GM21526 (cell line): ENCODE data around the gene ASZ1.
"Not testable (repeated sequence)": the region's sequence is repeated elsewhere in the genome, so short reads cannot be mapped to it uniquely, and the experiment has no call there.

Experiments
- ATAC-seq: cut with Tn5 transposase; IDR thresholded peaks from one replicate; pipeline ENCODE4 v1.9.1; 2021; ENCODE audit warnings: moderate library complexity; ENCODE audit not compliant: unreplicated experiment, low FRiP score

The ASZ1 gene, protein sequence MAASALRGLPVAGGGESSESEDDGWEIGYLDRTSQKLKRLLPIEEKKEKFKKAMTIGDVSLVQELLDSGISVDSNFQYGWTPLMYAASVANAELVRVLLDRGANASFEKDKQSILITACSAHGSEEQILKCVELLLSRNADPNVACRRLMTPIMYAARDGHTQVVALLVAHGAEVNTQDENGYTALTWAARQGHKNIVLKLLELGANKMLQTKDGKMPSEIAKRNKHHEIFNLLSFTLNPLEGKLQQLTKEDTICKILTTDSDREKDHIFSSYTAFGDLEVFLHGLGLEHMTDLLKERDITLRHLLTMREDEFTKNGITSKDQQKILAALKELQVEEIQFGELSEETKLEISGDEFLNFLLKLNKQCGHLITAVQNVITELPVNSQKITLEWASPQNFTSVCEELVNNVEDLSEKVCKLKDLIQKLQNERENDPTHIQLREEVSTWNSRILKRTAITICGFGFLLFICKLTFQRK

DNA sequence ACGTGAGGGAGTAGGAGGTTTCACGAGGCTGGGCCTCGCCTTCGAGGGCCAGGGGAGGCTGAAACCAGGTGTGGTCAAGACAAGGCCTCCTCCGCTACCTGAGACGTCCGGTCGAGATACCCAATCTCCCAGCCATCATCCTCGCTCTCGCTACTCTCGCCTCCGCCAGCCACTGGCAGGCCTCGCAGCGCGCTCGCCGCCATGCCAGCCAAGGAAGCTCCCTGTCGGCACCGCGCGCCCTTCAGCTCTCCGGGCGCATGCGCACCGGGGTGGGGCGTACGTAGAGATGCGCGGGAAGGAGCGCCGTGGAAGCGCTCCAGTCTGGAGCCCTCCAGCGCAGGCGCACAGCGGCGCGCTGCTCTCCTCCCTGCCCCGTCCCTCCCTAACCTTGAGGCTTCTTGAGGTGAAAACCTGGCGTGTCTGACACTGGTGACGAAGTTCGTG lies at the start of gene ASZ1:
TSS of gene ASZ1 (minus strand) at position 236 of the 444 bp plus-strand sequence. CDS start at position 203, 33 bp downstream.
- ATAC-seq, result no peak

DNA sequence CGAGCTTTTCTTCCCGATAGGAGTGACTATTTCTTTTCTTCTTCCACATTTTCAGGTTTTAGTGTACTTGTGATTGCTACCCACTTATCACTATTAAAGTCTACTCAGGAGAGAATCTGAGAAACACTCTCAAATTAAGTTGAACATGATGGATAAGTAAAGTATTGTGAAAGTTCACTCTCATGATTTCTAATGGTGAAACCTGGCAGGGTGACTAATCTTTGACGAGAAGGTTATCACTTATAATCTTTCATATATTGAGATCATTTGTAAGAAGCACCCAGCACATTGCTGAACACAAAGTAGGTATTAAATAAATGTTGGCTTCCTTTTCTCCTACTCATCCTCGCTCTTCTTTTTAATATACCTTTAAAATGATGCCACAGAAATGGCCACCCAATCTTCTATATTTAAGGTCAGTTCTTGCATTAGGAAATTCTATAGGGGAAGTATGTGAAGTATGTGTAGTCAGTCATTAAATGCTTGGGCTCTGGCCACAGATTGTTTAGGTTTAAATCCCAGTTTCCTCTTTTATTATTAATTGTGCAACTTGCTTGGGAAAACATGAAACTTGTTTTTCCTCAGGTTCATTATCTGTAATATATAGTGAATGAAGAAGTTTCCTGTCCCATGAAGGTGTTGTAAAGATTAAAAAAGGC lies 49.4 kb upstream of the ASZ1 start:
- ATAC-seq, result no peak

DNA sequence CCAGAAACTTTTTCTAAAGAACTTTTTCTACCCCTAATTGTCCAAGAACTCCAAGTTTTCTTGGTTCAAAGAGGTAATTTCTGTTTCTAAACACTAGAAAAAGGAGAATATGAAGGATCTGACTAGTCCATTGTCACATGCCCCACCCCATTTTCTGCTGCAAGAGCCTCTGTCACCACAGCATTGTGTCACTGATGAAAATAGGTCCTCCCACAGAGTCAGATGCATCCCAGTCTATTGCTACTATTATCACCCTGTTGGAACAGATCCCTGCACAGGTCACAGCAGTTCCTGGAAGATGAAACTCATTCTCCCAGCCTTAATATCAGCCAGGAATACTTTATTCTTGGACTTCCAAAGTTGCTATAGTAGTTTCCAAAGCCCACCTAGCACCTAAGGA lies 45.0 kb upstream of the ASZ1 start:
- ATAC-seq, result no peak

DNA sequence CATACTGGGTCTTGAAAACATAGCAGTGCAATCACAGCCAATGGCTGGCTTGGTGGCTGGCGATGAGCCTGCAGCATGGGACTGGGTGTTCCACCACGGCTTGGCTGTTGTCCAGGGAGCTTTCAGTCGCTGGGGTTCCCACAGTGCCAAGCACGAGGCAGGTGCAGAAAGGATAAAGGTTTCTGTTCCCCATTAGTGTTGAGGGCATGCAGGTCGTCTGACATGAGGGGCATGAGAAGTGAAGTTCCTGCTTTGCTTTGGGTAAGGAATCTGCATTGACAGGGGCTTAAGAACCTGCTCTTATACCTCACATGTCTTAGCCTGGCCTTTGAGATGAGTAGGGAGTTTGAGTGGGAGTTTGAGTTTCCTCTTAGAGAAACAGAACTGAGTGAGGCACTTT lies 43.5 kb upstream of the ASZ1 start:
- ATAC-seq, result peak; percentile 52

DNA sequence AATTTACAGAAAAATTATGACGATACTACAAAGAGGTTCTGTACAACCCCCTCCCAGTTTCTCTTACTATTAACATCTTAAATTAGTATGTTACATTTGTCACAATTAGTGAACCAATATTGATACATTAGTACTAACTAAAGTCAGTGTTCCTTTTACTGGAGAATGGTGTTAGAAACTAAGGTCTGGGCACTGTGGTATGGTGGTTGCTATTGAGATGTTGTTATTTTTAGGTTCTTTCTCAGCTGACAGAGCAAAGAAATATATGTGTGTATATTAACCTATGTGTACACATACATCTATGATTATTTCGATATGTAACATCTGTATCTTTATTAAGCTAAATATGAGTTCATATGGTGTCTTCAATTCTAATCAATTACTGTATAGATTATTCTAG lies 40.9 kb upstream of the ASZ1 start:
- ATAC-seq, result no peak

DNA sequence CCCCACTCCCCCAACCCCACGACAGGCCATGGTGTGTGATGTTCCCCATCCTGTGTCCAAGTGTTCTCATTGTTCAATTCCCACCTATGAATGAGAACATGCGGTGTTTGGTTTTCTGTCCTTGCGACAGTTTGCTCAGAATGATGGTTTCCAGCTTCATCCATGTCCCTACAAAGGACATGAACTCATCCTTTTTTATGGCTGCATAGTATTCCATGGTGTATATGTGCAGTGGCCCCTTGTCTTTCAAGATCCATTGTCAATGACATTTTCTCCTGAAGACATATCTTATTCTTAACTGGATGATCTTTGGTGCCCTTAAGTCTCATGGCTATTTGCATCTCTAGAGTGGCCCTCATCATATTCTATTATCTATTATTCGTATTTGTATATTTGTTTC lies 33.5 kb upstream of the ASZ1 start:
- not testable (repeated sequence) for ATAC-seq

DNA sequence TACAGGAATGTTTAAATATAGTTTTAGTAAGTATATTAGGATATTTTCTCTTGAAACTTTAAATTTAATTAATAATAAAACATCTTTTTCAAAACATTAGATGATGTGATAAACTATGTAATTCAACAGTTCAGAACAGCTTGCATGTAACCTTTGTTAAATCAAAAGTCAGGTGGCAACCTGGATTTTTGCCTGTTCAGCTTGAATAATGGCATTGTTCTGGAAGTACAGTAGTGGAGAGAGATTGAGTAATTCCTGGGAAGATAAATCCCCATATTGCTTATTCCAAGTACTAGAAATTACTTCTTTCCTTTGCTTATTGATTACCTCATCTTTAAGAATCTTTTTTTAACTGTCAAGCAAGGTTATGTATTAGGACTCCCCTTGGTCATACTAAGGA lies 32.4 kb upstream of the ASZ1 start:
- ATAC-seq, result no peak

DNA sequence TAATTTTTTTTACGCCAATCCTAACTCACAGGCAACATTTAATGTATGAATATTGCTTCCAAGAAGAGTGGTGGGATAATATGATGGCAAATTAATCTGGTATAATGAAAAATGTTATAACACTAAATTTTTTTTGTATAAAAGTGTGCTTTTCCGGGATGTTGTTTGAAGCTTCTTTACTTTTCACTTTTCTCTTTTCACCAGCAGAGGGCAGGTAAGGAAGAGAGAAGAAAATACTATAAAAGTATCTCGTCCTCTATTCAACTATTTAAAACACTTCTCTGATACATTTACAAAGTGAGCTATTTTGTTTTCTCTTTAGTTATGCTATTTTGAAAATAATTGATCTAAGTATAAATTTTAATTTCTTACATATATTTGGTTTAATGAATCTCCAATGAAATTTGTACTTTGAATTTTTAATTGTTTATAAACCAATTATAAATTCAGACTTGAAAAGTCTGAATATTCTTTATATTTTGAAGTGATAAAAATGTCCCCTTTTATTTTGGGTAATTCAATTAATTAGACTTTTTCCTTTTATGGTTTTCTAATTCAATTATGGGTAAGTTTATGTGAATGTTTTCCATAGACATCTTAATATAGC lies 31.8 kb upstream of the ASZ1 start:
- ATAC-seq, result no peak

DNA sequence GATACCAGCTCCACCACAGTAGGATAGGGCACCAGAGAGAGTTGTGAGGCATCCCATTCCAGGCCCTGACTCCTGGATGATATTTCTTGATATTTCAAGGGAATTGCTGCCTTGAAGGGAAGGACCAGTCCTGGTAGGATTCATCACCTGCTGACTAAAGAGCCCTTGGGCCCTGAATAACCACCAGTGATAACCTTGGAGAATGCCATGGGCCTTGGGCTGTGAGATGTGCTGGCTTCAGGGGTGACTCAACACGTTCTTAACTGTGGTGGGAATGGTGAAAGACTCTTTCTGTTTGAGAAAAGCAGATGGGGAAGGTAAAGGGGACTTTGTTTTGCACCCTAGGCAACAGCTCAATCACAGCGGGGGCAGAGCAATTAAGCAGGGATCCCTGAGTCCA lies 21.4 kb upstream of the ASZ1 start:
- ATAC-seq, result no peak

DNA sequence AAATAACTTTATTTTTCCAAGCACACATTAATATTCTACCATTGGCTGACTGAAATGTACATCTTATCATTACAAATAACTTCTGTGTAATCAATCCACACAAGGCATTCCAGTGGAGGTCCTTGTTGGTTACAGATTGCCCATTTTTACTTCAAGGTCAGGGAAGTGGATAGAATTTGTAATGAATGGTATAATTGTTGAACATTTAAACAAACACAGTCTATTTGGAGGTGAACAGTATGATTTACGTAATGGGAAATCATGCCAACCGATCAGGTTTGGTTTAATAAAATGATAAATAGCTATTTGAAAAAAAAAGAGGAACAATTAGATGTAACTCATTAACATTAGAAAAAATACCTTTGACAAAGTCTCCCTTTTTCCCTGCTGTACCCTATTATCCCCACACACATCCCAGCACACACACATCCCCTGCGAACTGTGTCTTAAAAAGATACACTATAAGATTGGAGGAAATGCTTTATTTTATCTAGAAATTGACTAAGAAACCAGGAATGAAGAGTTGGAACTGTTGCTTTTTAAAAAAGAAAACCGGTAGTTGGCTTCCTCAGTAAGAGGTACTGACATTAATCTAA lies 19.0 kb upstream of the ASZ1 start:
- ATAC-seq, result no peak

DNA sequence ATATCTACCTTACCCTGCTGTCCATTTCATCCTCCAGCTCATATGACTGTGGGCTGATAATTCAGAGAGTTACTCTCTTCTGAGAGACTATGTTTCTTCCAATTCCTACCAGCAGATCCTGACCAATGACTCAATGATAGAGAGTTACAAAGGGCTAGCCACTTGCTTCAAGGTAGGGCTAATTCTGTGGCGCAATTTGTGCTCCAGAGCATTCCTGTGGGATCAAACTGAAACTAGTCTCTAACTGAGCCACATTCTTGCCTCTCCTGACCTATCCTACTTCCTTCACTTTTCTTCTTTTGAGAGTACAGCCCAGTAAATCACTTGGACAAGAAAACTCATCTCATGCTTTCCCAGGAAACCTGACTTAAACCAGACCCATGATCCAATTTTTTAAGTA lies 17.9 kb upstream of the ASZ1 start:
- no peak for ATAC-seq

DNA sequence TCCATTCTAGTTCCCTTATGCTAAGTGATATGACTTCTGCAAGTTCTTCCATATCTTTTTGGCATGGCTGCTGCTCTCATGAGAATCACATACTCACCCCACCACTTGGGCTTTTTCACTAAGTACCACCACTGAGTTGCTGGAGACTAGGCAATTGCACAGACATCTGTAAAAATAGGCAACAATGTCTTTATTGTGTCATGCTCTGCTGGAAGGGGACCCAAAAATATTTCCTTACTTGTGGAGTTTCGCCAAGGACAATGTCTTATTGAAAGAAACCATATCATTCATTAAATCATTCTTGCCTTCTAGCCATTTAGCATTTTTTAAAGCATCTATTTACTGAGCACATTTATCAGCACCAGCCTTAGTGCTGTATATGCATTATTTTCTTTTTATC lies 17.4 kb upstream of the ASZ1 start:
- ATAC-seq, result no peak

DNA sequence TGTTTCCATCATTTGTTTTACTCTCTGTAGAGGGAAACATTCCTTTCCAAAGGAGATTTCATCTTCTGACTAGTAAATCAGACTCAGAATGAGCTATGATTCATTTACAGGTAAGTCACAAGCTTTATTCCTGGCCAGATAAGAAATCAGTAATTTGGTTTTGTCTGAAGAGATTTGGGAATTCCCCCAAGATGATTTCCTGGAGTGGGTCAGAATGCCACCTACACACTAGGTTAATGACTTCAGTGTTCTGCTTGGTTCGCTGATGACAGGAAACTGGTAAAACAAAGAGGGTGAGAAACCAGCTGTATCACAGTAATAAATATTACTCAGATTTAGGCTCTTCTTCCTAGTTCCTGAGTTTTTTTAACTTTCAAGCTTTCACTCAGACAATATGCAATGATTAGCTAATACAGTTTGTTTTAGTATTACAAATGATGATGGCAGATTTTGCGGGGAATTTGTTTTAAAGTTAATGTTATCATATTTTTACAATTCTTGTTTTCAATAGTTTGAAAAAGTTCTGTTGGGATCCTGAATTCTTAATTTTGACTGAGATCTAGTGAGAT lies 8.3 kb upstream of the ASZ1 start:
- ATAC-seq, result peak; percentile 90

DNA sequence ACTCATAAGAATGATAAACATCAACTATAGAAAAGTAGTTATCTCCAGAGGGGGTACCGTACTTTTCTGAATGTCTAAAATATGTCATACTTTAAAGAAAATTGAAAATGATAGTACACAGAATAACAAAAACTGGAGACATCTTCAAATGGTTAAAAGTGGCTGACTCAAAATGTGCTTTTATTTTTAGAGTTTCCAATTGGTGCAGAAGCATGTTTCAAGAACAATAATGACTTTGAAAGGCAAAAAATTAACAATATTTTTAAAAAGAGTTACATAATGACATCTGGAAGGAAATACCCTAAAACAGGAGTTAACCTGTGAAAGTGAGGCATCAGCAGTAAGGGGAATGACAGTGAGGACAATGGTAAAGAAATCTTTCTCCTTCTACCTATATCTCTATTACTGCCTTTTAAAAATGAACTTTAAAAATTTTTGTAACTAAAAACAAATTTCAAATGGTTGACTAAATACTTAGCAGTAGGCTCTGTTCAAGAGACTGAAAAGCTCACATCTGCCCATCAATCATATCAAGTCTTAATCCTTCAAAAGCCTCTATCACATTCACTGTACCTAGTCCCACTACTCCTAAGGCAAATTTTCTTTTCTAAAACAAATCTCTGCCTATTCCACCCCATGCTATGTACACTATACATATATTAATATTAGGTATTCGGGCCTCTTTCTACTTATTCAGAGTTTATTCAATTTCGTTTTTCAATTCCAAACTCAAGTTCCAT lies 3.0 kb downstream of the ASZ1 start:
- ATAC-seq, result peak; percentile 62

DNA sequence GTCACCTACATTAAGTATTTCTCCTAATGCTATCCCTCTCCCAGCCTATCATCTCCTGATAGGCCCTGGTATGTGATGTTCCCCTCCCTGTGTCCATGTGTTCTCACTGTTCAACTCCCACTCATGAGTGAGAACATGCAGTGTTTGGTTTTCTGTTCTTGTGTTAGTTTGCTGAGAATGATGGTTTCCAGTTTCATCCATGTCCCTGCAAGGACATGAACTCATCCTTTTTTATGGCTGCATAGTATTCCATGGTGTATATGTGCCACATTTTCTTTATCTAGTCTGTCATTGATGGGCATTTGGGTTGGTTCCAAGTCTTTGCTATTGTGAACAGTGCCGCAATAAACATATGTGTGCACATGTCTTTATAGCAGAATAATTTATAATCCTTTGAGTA lies 12.7 kb downstream of the ASZ1 start:
- not testable (repeated sequence) for ATAC-seq

DNA sequence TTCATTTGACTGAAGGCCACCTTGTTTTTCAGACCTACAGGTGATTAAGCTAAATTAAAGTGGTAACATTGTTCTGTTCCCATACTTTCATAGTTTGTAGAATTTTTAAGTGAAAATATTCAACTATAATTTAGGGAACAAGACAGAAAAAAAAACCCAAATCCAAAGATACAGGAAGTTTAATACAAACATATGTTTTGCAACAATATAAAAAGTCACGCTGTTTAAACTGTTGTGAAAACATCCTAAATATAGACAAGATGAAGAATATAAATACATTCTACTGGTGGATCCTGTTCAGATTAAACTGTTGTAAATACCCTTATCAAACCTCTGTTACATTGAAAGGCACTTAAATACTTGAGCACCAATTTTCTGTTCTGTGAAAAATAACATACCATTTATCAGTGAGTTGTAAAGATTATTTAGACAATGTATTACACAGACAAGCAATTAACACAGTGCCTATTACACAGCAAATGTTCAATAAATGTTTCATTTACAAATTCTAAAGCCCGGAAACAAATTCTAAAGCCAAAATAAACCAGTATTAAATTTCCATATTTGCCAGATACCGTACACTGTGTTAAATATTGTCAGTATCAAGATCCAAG lies 14.2 kb downstream of the ASZ1 start:
- no peak for ATAC-seq

DNA sequence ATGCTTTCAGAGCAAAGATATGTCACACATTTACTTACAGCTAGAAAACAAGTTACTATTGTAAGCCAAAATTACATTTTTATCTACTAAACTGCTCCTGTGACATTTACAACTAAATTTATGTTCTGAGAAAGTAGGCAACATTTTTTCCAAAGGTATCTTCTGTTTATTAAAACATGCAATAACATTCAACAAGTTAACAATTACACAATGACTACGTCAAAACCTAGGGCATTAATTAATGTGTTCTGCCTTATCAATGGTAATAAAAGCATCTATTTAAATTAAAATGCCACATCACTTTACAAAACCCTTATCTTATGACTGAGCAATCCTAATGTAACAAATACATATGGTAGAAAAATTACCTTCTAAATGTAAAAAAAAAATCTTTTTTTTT lies 14.9 kb downstream of the ASZ1 start:
- no peak for ATAC-seq

DNA sequence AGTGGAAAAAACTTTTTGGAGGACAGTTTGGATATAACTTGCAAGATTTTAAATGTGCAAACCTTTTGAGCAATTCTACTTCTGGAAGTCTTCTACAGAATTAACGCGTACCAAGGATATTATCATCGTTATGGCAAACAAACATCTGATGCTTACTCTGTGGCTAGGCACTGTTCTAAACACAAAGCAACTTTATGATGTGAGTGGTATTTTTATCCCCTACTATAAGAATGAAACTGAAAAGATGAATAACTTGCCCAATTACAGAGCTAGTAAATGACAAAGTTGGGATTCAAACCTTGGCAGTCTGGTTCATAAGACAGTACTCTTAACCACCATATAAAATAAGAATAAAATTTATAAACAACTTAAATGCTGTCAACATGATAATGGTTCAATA lies 15.8 kb downstream of the ASZ1 start:
- no peak for ATAC-seq

DNA sequence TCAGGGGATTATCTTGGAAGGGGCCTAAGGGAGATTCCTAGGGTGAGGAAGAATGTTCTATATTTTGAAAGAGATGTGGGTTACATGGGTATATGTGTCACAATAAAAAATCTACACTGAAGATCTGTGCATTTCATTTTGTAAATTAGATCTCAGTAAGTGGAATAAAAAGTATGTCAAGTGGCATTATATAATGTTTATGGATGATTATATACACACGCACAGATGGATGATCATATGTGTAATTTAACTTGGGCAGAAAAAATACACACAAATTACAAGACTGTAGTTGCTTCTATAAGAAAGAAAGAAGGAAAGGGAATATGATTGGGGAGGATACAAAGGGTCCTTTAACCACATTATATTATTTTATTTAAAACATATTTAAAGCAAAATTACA lies 18.5 kb downstream of the ASZ1 start:
- no peak for ATAC-seq

DNA sequence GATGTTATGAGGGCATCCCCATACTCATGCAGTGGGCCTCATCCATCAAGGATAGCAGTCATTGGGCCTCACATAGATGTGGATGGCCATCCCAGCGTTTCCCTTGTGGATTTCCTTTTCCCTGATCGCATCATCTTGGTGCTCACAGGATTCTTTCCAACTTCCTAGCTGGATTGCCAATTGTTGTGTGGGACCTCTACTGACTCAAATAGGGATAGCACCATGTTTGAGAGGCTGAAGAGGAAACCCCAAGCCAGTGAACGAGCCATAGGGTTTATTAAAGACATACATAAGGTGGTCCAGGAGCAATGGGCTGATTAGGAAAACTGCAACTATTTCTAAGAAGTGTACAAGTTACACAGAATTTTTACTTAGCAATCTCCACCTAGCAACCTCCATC lies 21.8 kb downstream of the ASZ1 start:
- ATAC-seq, result no peak
